HG02852 (cell line): ENCODE results near the gene ARID5B.

Experiments
- ATAC-seq: cut with Tn5 transposase; IDR thresholded peaks from one replicate; pipeline ENCODE4 v1.9.1; 2021; ENCODE audit warnings: mild to moderate bottlenecking, moderate library complexity; ENCODE audit not compliant: unreplicated experiment

ARID5B gene

DNA sequence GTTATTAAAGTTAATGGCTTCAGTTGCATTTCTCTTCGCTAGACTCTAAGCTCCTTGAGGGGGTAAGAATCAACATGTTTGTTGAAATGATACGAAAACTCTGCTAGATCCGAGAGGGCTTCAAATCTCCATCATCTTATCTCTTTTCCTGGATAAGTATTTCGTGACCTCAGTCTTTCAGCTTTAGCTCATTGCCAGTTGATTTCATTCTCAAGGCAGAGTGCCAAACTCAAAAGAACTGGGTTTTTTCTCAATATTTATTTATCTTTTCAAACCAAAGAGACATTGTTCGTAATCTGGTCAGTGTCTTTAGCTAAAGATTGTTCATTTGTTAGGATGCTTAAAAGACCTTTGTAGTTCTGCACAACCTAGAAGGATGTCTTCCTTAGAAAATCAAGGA lies 108.9 kb downstream of the ARID5B start:
- no peak for ATAC-seq

DNA sequence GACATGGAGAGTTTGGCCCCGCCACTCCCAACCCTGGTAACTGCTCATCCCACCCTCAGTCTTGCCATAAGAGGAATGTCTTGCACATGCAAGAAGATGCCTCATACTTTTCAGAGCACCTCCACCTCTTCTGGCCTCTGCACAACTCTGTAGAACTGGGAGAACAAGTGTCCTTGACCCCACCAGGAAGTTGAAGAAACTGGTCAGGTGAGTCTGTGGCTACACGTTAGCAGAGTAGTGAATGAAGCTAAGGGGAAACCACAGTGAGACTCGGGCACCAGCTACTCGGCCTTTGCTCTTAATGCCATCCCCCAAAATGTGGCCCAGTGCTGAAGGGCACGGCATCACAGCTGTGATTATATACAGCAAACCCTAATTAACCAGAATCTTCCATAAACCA lies 110.1 kb downstream of the ARID5B start:
- ATAC-seq, result no peak

GRCh38 chr10:62012318-62012717 lies 110.8 kb downstream of the ARID5B start:
- ATAC-seq, result no peak

GRCh38 chr10:62014510-62014909 lies 113.0 kb downstream of the ARID5B start:
- ATAC-seq, result no peak

GRCh38 chr10:62015994-62016393 lies 114.5 kb downstream of the ARID5B start:
- no peak for ATAC-seq

DNA sequence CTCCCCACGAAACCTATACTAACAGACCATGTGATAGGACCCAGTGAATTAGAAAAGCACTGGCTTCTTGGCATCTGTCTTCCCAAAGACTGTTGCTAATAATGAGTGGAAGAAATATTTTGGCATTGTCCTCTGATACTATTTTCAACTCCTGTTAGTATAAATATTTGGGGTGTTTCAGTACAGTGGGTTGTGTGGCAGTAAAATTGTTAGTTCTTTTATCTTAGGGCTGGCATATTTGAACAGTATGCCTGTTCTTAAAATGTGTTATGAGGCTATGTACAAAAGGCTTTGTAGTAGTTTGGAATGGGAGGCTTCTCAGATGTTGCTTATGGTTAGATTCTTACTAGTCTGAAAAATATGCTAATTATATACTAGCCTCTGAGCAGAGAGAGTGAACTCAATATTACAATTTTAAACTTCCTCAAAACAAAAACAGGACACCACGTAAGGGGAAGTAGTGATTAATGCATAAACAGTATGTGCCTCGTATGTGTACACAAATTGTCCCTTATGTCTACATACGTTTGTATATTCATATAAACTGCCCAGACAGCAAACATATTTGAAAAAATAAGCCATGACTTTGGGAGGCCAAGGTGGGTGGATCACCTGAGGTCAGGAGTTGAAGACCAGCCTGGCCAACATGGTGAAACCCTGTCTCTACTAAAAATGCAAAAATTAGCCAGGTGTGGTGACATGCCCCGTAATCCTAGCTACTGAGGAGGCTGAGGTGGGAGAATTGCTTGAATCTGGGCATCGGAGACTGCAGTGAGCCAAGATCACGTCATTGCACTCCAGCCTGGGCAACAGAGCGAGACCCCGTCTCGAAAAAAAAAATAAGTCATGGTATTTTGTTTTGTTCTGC lies 115.4 kb downstream of the ARID5B start:
- peak; percentile 70 for ATAC-seq

GRCh38 chr10:62017491-62017870 lies 116.0 kb downstream of the ARID5B start:
- no peak for ATAC-seq

DNA sequence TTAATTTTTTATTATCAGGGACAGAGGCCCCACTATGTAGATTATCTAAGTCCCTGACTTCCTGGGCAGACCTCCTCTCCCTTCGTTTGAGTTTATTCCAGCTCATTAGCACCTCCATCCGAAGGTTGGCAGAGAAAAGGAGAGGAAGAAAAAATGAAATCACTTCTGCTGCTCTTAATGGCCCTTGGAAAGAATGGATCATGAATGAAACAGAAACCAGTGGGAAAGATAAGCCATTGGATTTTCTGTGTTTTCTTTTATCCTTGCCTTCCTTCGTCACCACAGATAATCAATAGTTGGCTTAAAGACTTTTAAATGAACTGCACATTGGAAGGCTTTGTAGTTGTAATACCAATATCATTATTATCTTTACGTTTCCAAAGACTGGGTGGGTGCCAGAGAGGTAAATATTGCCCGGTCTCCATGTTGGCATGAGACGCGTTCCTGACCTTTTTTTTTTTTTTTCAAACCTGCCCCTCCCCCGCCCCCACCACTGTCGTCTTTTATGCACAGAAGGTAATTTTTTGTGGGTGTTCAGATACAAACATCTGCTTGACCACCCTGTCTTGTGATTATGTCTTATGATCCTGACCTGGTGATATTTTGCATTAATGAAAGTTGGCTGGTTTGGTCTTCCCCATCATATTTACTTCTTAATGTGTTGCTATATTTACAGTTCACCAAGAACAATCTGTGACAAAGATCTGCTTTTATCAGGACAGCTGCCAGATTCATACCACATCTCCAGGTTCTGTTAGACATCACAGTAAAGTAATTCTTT lies 116.8 kb downstream of the ARID5B start:
- no peak for ATAC-seq

- ATAC-seq, result no peak
These were observed 117.7 kb downstream of the ARID5B start for GRCh38 chr10:62019013-62019684.

GRCh38 chr10:62019685-62020359 lies 118.3 kb downstream of the ARID5B start:
- ATAC-seq, result no peak

GRCh38 chr10:62021128-62021665 lies 119.7 kb downstream of the ARID5B start:
- no peak for ATAC-seq

DNA sequence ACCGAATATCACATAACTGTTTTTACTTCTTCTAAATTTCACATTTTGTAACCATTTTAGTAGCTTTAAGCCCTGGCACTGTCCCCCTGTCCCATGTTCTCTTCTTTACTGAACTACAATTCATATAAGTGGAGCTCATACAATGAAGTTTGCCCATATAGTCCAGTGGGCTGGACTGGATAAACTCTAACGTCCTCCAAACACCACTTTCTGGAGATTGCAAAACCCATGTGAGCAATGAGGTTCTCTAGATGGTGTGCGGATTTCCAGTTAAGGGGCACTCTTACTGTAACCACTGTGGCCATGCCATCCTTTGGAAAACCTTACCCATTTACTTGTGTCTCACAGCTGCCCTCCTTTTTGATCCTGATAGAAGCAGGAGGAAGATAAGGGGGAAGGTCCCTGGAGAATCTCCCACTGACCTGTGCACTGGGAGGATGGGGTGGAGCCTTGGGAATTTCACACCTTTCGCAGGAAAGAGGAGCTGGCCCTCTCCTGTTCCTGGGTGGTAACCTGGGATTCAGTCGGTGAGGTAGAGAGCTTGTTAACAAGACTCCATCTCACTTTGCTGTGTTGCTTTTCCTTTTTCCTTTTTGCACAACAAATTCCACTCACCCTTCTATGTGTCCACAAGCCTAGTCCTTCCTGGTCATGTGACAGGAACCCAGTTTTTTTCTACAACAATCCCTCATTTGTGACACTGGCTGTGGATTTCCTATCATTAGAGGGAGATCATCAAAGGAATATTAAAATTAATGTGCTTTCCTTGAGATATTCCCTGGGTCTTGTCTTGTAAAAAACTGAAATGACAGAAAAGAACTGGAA lies 120.7 kb downstream of the ARID5B start:
- ATAC-seq, result no peak

DNA sequence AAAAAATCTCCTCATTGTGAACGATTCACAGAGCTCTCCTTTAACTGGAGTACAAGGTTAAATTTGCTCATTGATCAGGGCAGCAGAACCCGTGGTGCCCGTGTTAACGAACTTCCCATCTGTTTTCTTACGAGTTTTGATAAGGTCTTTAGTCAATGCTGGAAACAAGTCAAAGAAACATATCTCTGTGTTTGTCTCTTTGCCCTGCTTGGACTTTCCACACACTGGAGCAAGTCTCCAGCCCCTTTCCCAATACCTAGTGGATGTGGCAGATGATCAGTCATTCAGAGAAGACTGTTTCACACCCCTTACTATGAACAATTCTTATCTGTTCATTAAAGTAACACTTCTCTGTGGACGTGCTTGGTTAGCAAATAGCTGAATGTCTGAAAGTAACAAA lies 121.3 kb downstream of the ARID5B start:
- ATAC-seq, result no peak

DNA sequence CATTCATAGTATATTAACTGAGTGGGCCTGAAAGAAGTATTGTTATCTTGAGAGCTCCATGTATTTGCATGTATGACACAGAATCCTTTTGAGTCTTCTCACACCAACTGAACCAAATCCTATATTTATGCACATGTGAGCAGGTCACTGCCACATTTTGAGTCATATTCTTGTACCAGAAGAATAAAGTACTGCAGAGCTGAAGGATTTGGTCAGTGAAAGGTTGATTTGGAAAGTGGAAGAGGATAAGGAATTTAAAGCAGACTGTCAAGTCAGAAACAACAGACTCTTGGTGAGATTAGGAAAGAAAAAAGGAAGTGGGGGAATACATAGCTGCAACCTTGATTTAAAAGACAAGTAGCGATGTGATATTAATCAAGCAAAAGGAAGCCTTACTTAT lies 121.8 kb downstream of the ARID5B start:
- ATAC-seq, result no peak

DNA sequence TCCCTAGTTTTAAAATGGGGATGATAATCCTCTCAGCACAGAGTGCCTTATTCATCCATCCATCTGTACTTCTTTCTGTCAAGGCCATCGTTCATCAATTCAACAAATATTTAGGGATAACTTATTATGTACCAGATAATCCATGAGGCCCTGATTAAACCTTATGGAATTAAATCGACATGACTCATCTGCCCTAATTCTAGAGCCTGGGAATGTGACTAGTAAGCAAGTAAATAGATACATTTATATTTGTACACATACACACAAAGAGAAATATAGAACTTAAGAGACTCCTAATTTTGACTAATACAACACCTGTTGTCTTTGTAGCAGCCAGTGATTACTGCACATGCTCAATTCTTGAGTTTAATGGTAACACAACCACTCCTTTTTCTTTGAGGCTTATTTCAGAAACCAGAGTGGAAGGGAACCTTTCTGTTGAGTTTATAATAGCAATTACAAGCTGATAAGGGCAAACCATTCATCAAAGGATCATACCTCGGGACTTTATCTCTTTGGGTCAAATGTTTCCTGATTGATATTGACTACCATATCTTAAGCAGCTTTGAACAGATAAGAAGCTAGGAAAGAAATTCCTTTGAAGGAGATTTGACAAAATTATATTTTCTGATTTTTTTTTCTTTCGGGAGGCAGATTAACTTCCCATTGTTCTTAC lies 122.7 kb downstream of the ARID5B start:
- ATAC-seq, result no peak

- ATAC-seq, result no peak
These were observed 123.8 kb downstream of the ARID5B start for GRCh38 chr10:62025134-62025794.

DNA sequence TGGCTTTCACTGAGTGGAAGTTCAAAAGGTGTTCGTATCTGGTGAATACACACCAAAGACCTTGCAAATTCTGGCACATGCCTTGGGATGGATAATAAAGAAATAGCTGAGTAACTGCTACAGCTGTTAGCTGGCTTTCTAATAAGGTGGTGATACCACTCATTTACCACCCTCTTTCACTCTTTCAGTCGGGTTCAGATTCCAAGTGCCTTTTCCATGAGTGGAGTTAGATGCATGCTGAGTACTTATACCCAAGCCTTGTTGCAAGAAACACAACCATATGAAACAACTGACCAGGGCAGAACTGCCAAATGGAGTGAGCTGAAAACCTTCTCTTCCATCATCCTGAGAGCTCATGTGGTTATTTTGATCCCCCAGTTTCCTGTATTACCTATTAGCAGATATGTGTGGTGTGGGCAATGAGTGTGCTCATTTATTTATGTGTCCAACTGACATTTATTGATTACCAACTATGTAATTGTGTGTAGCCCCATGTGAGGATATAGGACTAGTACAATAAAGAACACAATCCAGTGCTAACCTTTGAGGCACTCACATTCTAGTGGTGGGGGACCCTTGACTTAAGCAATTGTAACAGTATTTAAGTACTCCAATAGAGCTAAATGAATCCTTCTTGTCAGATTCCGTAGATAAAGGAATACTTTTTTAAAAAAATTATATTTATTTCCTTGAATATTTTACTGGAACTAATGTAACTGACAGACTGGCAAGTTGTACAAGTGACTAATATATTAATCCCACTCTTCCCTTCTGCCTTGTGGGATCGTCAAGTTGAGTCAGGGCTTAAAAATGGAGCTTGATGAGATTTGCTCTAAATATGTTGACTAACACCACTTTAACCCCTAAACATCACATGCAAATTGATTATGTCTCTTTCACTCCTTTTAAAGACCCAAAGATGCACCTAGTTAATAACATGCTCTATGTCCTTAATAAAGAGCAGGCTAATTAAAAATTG lies 124.7 kb downstream of the ARID5B start:
- ATAC-seq, result no peak
